Muscle of leg (tissue), 11 donors: ENCODE data around the gene CELA2A. TPM values are rescaled to one million over a fixed set of nuclear protein-coding genes. Genes with fewer than 3 reads are reported as not detected.
A peak's percentile ranks its signal among the peaks of the same experiment; 100 is the strongest.

Experiments used
- DNase-seq: peaks from one replicate; pipeline ENCODE4 v3.0.0; 2013
- H3K27ac ChIP-seq: one replicate; pipeline ENCODE4 v1.5.1; 2013; ENCODE audit warnings: mild to moderate bottlenecking, low read length, control low read depth
- H3K27me3 ChIP-seq: one replicate; pipeline ENCODE4 v1.6.1; 2013; ENCODE audit warnings: low read length; ENCODE audit not compliant: control insufficient read depth, insufficient read depth
- H3K36me3 ChIP-seq: one replicate; pipeline ENCODE4 v1.6.1; 2013; ENCODE audit warnings: low read length; ENCODE audit not compliant: control insufficient read depth, insufficient read depth
- H3K4me1 ChIP-seq: one replicate; pipeline ENCODE4 v1.6.1; 2013; ENCODE audit warnings: low read length; ENCODE audit not compliant: control insufficient read depth, insufficient read depth
- H3K4me3 ChIP-seq: one replicate; pipeline ENCODE4 v1.5.1; 2013; ENCODE audit warnings: low read length, control low read depth
- H3K9me3 ChIP-seq: replicated peaks from 2 replicates; pipeline ENCODE4 v1.6.1; 2013; ENCODE audit warnings: low read depth, low read length; ENCODE audit not compliant: control insufficient read depth
- WGBS: methylation state at CpG from one replicate; pipeline ENCODE4 v1.1.5; 2013; ENCODE audit warnings: missing lambda C conversion rate; ENCODE audit not compliant: insufficient coverage; 5-methylcytosine and 5-hydroxymethylcytosine counted together
- polyA plus RNA-seq, 8 donors: library from polyadenylated mRNA; unstranded; fragments of 120-200 nt; gene quantifications; one replicate each; pipeline versions ENCODE4 v1.2.1 to v1.2.3, GENCODE V29; 2013; ENCODE audit warnings: inconsistent platforms in 1 of 8, low replicate concordance in 1 of 8; ENCODE audit not compliant: insufficient read length in 8 of 8, insufficient read depth in 1 of 8
- total RNA-seq: library from RNA; stranded (reverse); fragments of 120-200 nt; gene quantifications from one replicate; pipeline ENCODE4 v1.2.4, GENCODE V29; 2013

Gene CELA2A
- total and polyA plus RNA-seq, 9 donors = 0.13 to 0.40 (median 0.38) TPM; not detected in 5

- H3K36me3 ChIP-seq = peaks cover 5% of the 10 kb centered on the region
- no peak overlapping the region for H3K4me3 ChIP-seq
- peaks cover 3% of the 10 kb centered on the region for H3K27me3 ChIP-seq
- H3K27ac ChIP-seq = no peak overlapping the region
- H3K9me3 ChIP-seq = no peaks in the 10 kb centered on the region
- no peak for DNase-seq
- 75% methylated on average over 18 of the region's 20 CpGs for WGBS
- H3K4me1 ChIP-seq = peaks cover 56% of the 10 kb centered on the region
Observed at GRCh38 chr1:15413563-15414444, 42.7 kb upstream of the CELA2A start.

DNA sequence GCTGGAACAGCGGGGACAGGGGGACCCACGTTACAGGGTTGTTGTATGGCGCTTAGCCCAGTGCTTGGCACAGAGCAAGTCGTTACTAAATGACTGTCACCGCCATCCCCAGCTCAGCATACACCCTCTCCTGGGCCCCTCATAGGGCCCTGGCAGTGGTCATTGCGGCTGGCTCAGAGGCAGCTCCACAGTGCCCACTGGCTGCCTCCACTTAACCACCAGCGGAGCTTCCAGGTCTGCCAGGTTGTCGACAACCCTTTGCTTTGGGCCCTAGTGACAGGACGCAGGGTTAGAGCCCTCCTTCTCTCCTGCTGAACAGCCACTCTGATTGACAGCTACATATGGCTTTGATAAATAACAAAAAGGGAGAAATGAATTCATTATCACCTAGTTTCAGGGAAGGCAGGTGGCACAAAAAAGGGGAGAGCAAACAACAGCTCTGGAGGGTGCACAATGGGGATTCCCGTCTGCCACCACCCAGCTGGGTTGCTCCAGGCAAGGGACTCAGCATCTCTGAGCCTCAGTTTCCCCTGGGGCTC is 42.0 kb upstream of the CELA2A start:
- Histone ChIP-seq H3K36me3 (peaks cover 5% of the 10 kb centered on the region), H3K27me3 (no peaks in the 10 kb centered on the region), H3K4me3 (no peak overlapping the region), H3K27ac (no peak overlapping the region), H3K9me3 (no peaks in the 10 kb centered on the region), H3K4me1 (peaks cover 51% of the 10 kb centered on the region)
- WGBS = 90% methylated on average over 8 of the region's 10 CpGs
- no peak for DNase-seq

DNA sequence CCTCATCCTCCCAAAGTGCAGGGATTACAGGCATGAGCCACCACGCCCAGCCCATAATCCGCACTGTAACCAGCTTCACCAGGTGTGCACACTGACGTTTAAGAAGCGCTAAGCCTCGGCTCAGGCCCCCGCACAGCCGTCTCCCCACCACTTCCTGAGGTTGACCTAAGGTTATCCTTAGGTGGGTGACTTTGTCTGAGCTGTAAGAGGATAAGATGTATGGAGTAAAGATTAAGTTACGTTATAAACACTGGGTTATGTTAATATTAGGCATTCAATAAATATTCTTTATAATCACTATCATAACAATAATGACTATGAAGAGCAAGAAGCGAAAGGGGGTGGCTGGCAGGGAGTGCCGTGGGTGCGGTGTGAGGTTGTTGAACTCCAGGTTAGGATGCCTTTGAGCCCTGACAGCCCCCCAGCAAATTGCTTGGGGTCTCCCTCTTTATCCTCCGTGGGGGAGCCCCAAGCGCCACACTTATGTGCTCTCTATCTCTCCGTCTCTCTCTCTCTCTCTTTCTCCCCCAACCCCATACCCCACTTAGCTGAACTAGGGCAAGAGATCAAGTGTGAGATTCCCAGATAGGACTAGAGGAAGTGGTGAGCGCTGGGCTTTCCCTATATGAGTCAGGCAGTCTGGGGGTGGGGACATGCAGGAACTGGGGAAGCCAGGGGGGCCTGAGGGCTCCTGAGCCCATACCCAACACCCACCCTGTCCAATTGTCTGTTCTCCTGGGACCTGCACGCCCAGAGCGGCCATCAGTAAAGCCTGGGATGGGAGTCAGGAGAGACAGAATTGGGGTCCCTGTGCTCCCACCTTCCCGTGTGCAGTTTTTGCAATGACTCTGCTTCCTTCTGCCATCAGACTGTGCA is 39.2 kb upstream of the CELA2A start:
- Histone ChIP-seq H3K9me3 (no peaks in the 10 kb centered on the region), H3K4me1 (peaks cover 41% of the 10 kb centered on the region), H3K27ac (no peak overlapping the region), H3K36me3 (peaks cover 5% of the 10 kb centered on the region), H3K4me3 (no peak overlapping the region), H3K27me3 (no peaks in the 10 kb centered on the region)
- WGBS = 82% methylated on average over 3 of the region's 18 CpGs
- DNase-seq = peak; percentile 56

DNA sequence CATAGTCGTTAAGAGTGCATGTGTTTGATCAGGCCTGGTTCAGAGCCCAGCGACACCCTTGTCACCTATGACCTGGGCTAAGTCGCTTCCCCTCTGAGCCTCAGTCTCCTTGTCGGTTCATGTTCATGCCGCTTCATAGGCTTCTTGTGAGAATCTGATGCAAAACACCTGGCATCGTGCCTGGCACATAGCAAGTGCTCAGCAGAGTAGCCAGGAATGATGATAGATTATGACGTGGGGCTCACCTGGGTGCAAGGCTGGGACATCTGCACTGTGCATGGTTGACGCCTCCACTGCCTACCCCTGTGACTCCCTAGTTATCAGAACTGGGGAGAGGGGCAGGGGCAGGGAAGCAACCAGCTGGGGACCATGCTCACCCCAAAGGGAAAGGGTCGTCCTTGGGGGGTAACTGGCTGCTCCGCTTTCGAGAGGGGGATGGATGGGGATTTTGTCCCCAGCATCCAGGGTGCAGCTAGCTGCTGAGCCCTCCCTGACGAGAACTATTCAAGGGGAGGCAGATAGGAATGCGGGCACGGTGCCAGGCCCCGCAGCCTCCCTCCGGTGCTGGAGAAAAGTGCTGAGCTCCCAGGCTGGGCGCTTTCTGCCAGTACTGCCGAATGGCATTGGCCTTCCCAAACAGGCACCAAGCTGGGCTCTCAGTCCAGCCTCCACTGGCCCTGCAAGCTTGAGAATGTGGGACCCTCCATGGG is 37.6 kb upstream of the CELA2A start:
- H3K27me3 ChIP-seq = no peaks in the 10 kb centered on the region
- peaks cover 5% of the 10 kb centered on the region for H3K36me3 ChIP-seq
- DNase-seq = no peak
- WGBS = 71% methylated on average over 12 of the region's 18 CpGs
- H3K9me3 ChIP-seq = no peaks in the 10 kb centered on the region
- no peak overlapping the region for H3K27ac ChIP-seq
- H3K4me1 ChIP-seq = peaks cover 33% of the 10 kb centered on the region
- H3K4me3 ChIP-seq = no peak overlapping the region

GRCh38 chr1:15420853-15421465 is 35.6 kb upstream of the CELA2A start:
- 81% methylated on average over 5 of the region's 8 CpGs for WGBS
- H3K4me1 ChIP-seq = peaks cover 43% of the 10 kb centered on the region

DNA sequence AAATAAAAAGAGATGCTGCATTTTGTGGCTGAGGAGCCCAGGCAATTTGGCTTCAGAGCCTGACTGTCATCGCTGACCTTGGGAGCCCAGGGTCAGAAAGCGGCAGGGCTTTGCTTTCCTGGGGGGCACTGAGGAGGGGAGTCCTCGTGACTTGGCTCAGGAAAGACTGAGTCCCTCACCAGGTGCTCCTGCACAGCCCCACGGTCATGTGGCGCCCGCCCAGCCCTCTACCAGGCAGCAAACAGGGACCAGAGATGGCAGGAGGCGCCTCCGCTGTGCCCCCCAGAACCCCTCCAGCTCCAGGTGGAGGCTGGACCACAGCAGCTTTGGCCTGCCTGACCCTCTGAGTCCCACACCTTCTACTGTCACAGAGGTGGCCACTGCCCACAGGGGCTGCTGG is 33.7 kb upstream of the CELA2A start:
- no peak for DNase-seq
- H3K27me3 ChIP-seq = no peaks in the 10 kb centered on the region
- H3K9me3 ChIP-seq = no peaks in the 10 kb centered on the region
- peaks cover 56% of the 10 kb centered on the region for H3K4me1 ChIP-seq
- 88% methylated on average over 8 of the region's 8 CpGs for WGBS
- no peak overlapping the region for H3K27ac ChIP-seq
- no peak overlapping the region for H3K4me3 ChIP-seq
- peaks cover 7% of the 10 kb centered on the region for H3K36me3 ChIP-seq

More at GRCh38 chr1:15420853-15421465, 35.6 kb upstream of the CELA2A start:
- no peak for DNase-seq
- Histone ChIP-seq H3K9me3 (no peaks in the 10 kb centered on the region), H3K27ac (no peak overlapping the region), H3K27me3 (no peaks in the 10 kb centered on the region), H3K4me3 (no peak overlapping the region), H3K36me3 (peaks cover 3% of the 10 kb centered on the region)

GRCh38 chr1:15423355-15424077 is 33.0 kb upstream of the CELA2A start:
- peaks cover 58% of the 10 kb centered on the region for H3K4me1 ChIP-seq
- no peak overlapping the region for H3K4me3 ChIP-seq
- no peaks in the 10 kb centered on the region for H3K27me3 ChIP-seq
- H3K27ac ChIP-seq = no peak overlapping the region
- whole genome bisulfite sequencing = 95% methylated on average over 5 of the region's 11 CpGs
- no peak for DNase-seq
- H3K9me3 ChIP-seq = no peaks in the 10 kb centered on the region
- peaks cover 8% of the 10 kb centered on the region for H3K36me3 ChIP-seq

DNA sequence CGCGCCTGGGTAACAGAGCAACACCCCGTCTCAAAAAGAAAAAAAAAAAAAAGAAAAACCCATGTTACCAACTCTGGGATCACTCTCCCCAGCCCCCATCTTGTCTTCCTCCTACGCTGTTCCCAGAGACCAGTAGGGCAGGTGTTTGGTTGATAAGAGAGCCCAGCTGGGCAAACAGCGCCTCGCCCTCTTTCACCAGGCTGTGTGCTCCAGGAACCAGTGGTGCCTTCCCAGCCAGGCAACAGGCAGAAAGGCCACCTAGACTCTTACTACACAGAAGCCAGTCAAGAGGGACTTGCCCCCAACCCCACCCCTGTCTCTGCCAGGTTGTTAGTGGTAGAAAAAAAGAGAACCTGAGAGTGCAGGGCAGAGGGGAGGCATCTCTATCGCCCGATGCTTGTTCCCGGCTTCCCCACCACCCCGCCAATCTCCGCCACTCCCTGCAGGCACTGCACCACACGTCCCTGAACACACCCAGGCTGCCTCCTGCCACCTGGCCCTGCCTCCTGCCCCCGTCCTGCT is 32.3 kb upstream of the CELA2A start:
- peaks cover 10% of the 10 kb centered on the region for H3K36me3 ChIP-seq
- no peak overlapping the region for H3K4me3 ChIP-seq
- 75% methylated on average over 7 of the region's 13 CpGs for WGBS
- H3K27me3 ChIP-seq = no peaks in the 10 kb centered on the region
- H3K4me1 ChIP-seq = peaks cover 58% of the 10 kb centered on the region
- no peak for DNase-seq
- no peaks in the 10 kb centered on the region for H3K9me3 ChIP-seq
- no peak overlapping the region for H3K27ac ChIP-seq

- no peak overlapping the region for H3K4me3 ChIP-seq
- H3K4me1 ChIP-seq = peaks cover 58% of the 10 kb centered on the region
- no peaks in the 10 kb centered on the region for H3K9me3 ChIP-seq
- no peak for DNase-seq
- H3K27ac ChIP-seq = no peak overlapping the region
- H3K27me3 ChIP-seq = no peaks in the 10 kb centered on the region
- 60% methylated on average over 1 of the region's 5 CpGs for WGBS
- H3K36me3 ChIP-seq = peaks cover 14% of the 10 kb centered on the region
Observed at GRCh38 chr1:15424981-15425380, 31.6 kb upstream of the CELA2A start.
